ENCODE results near the gene PDLIM7. TPM values are rescaled to one million over a fixed set of nuclear protein-coding genes. Genes with fewer than 3 reads are reported as not detected.
A peak's percentile ranks its signal among the peaks of the same experiment; 100 is the strongest.

PDLIM7 gene
- total and polyA plus RNA-seq, 2 experiments from 2014 or later: 94.7 to 128 TPM

GRCh38 chr5:177515580-177515979, 18.2 kb upstream of the PDLIM7 start:
- no peaks in the 10 kb centered on the region for H3K9me2 ChIP-seq (ENCODE audit: insufficient read depth)
- DNase-seq (ENCODE audit: low spot score): no peak
- H3K4me1 ChIP-seq (ENCODE audit: insufficient read depth): peaks cover under 1% of the 10 kb centered on the region; the same call in 1 of the 2 replicates
- TF ChIP-seq ETS1 (IDR thresholded peaks at IDR 0.05): no peak
- no peak for TF ChIP-seq EZH2 (IDR thresholded peaks at IDR 0.05; ENCODE audit: low read depth, unreplicated experiment)
- TF ChIP-seq STAT1 (IDR thresholded peaks at IDR 0.05; ENCODE audit: unreplicated experiment): no peak
- no peak for TF ChIP-seq NANOG (IDR thresholded peaks at IDR 0.05; ENCODE audit: borderline replicate concordance)
- TF ChIP-seq ZNF114 (CRISPR knock-in tag; IDR thresholded peaks at IDR 0.05): no peak
- H3F3A ChIP-seq (replicated peaks; ENCODE audit: low read depth): peaks cover 17% of the 10 kb centered on the region
- H4K20me1 ChIP-seq (replicated peaks; ENCODE audit: insufficient read depth): no peaks in the 10 kb centered on the region
- no peak overlapping the region for H2AFZ ChIP-seq
- H3K4me3 ChIP-seq: peak overlapping the region; percentile 89
- H3K79me2 ChIP-seq (replicated peaks; ENCODE audit: insufficient read depth): peaks cover 16% of the 10 kb centered on the region
- peak overlapping the region; percentile 98 for H3K4me2 ChIP-seq
- no peak overlapping the region for H3K27ac ChIP-seq (ENCODE audit: low read depth)
- peak overlapping the region; percentile 91 for H3K4me3 Mint-ChIP-seq
- H3K27me3 ChIP-seq (ENCODE audit: insufficient read depth): no peaks in the 10 kb centered on the region
- H3K36me3 ChIP-seq (ENCODE audit: insufficient read depth): peaks cover 18% of the 10 kb centered on the region
- no peak for ATAC-seq
- H3K27ac Mint-ChIP-seq: no peak overlapping the region
- H3K27me3 Mint-ChIP-seq (ENCODE audit: insufficient read depth, low read depth, poor library complexity): peaks cover 18% of the 10 kb centered on the region
- peaks cover 75% of the 10 kb centered on the region for H3K36me3 Mint-ChIP-seq (ENCODE audit: low read depth)
- peaks cover 12% of the 10 kb centered on the region for H3K4me1 Mint-ChIP-seq
- H3K9me3 Mint-ChIP-seq: no peaks in the 10 kb centered on the region; the same call in 2 of the 3 replicates

GRCh38 chr5:177514541-177514940, 17.1 kb upstream of the PDLIM7 start:
- H3K27ac Mint-ChIP-seq: no peak overlapping the region
- peaks cover 16% of the 10 kb centered on the region for H3K27me3 Mint-ChIP-seq (ENCODE audit: insufficient read depth, low read depth, poor library complexity)
- peaks cover 72% of the 10 kb centered on the region for H3K36me3 Mint-ChIP-seq (ENCODE audit: low read depth)
- peaks cover 2% of the 10 kb centered on the region; the same call in 2 of the 3 replicates for H3K9me3 Mint-ChIP-seq
- peaks cover 23% of the 10 kb centered on the region for H3K4me1 Mint-ChIP-seq
- no peak for DNase-seq (ENCODE audit: low spot score)
- Histone ChIP-seq H3K27me3 (ENCODE audit: insufficient read depth) (no peaks in the 10 kb centered on the region), H2AFZ (no peak overlapping the region), H4K20me1 (replicated peaks; ENCODE audit: insufficient read depth) (no peaks in the 10 kb centered on the region), H3K36me3 (ENCODE audit: insufficient read depth) (peaks cover 13% of the 10 kb centered on the region), H3K9me2 (ENCODE audit: insufficient read depth) (no peaks in the 10 kb centered on the region), H3K4me1 (ENCODE audit: insufficient read depth) (peaks cover 10% of the 10 kb centered on the region; the same call in 1 of the 2 replicates), H3K4me3 (no peak overlapping the region), H3K27ac (ENCODE audit: low read depth) (no peak overlapping the region), H3K4me2 (no peak overlapping the region), H3K79me2 (replicated peaks; ENCODE audit: insufficient read depth) (peaks cover 16% of the 10 kb centered on the region), H3F3A (replicated peaks; ENCODE audit: low read depth) (peaks cover 15% of the 10 kb centered on the region)
- no peak for ATAC-seq
- H3K4me3 Mint-ChIP-seq: no peak overlapping the region; the same call in 2 of the 3 replicates
- TF ChIP-seq CTCF (conservative IDR thresholded peaks at IDR 0.05; ENCODE audit: low read depth in 2 of 2): no peak

GRCh38 chr5:177513500-177513899, 16.1 kb upstream of the PDLIM7 start:
- Mint-ChIP-seq H3K27me3 (ENCODE audit: insufficient read depth, low read depth, poor library complexity) (peaks cover 20% of the 10 kb centered on the region), H3K36me3 (ENCODE audit: low read depth) (peaks cover 67% of the 10 kb centered on the region), H3K4me3 (no peak overlapping the region), H3K4me1 (peaks cover 31% of the 10 kb centered on the region), H3K27ac (no peak overlapping the region), H3K9me3 (peaks cover 2% of the 10 kb centered on the region; the same call in 2 of the 3 replicates)
- Histone ChIP-seq H2AFZ (no peak overlapping the region), H3K9me2 (ENCODE audit: insufficient read depth) (no peaks in the 10 kb centered on the region), H3K27ac (ENCODE audit: low read depth) (no peak overlapping the region), H3K4me2 (no peak overlapping the region), H3K4me1 (ENCODE audit: insufficient read depth) (peaks cover 15% of the 10 kb centered on the region), H3F3A (replicated peaks; ENCODE audit: low read depth) (peaks cover 8% of the 10 kb centered on the region; the same call in 1 of the 2 replicates), H4K20me1 (replicated peaks; ENCODE audit: insufficient read depth) (no peaks in the 10 kb centered on the region; the same call in 1 of the 2 replicates), H3K27me3 (ENCODE audit: insufficient read depth) (no peaks in the 10 kb centered on the region), H3K36me3 (ENCODE audit: insufficient read depth) (peaks cover 13% of the 10 kb centered on the region), H3K79me2 (replicated peaks; ENCODE audit: insufficient read depth) (peaks cover 16% of the 10 kb centered on the region), H3K4me3 (no peak overlapping the region)
- DNase-seq (ENCODE audit: low spot score): no peak
- no peak for ATAC-seq
- TF ChIP-seq ZNF114 (CRISPR knock-in tag; IDR thresholded peaks at IDR 0.05) (no peak), ZNF462 (CRISPR knock-in tag; IDR thresholded peaks at IDR 0.05) (no peak)
